ENCODE data around the gene MMEL1.
A peak's percentile ranks its signal among the peaks of the same experiment; 100 is the strongest.
"Not testable (repeated sequence)": the region's sequence is repeated elsewhere in the genome, so short reads cannot be mapped to it uniquely, and the experiment has no call there.

MMEL1 gene

DNA sequence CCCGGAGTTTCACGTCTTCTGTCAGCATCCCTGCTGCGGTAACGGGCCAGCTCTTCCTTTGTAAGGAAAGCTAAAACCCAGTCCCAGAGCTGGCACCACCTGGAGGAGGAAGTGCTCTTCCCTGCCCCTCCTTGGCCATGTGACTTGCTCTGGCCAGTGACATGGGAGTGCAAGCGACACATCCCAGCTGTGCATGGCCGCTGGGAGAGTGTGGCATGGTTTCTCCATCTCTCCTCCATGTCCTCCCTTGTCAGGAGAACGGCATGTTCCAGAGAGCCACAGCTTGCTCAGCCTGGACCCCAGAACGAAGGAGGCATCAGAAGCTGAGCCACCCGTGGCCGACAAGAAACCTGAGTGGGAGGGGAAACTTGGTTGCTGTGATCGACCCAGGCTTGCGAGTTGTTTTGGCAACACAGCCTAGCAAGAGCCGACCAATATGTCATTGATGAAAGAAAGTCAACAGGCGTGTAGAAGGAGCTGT is 48.9 kb downstream of the MMEL1 start:
- CTCF ChIA-PET: no interaction called here
- DNase-seq (ENCODE audit: extremely low spot score): no peak
- TF ChIP-seq ZNF384 (IDR thresholded peaks at IDR 0.05) (no peak), BHLHE40 (IDR thresholded peaks at IDR 0.05; ENCODE audit: borderline replicate concordance) (no peak), FOXK2 (IDR thresholded peaks at IDR 0.05) (no peak), FOXA1 (IDR thresholded peaks at IDR 0.05) (no peak), HDGF (IDR thresholded peaks at IDR 0.05; ENCODE audit: borderline replicate concordance) (no peak), LEF1 (IDR thresholded peaks at IDR 0.05; ENCODE audit: borderline replicate concordance) (no peak), NFRKB (IDR thresholded peaks at IDR 0.05) (no peak), SUZ12 (IDR thresholded peaks at IDR 0.05) (no peak), SP1 (IDR thresholded peaks at IDR 0.05) (no peak), FOXM1 (IDR thresholded peaks at IDR 0.05; ENCODE audit: borderline replicate concordance) (no peak)
- POLR2A ChIA-PET: interaction anchor here (1.0 to 1.7 kb wide), 2 partner anchors 22 to 58 kb away, joined by 5 to 6 read pairs; partner anchors contain the start of gene PANK4

DNA sequence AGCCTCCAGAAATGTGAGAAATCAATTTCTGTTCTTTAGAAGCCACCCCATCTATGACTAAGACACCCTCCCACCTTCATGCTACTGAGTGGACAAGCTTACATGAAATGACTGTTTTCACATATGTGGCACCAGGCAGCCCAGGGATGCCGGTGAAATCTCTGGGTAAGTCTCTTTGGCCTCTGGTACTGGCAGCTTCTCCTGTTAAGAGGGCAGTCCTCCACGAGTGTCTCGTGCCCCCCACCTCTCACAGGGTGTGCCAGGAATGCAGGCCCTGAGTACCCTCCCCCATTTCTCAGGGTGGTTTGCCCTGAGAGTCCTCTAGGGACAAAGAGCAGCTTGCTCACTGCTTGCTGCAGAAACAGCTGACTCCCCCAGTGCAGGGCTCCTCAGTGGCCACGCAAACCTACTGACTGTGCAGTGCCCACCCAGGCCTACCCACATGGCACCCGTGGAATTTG is 49.5 kb downstream of the MMEL1 start:
- CTCF ChIA-PET: no interaction called here
- TF ChIP-seq TARDBP (IDR thresholded peaks at IDR 0.05) (no peak), CTBP1 (IDR thresholded peaks at IDR 0.05; ENCODE audit: borderline replicate concordance) (no peak), NFRKB (IDR thresholded peaks at IDR 0.05) (no peak), HDGF (IDR thresholded peaks at IDR 0.05; ENCODE audit: borderline replicate concordance) (no peak), ARNT (IDR thresholded peaks at IDR 0.05) (no peak), LEF1 (IDR thresholded peaks at IDR 0.05; ENCODE audit: borderline replicate concordance) (no peak), FOXA1 (IDR thresholded peaks at IDR 0.05) (no peak), L3MBTL2 (conservative IDR thresholded peaks at IDR 0.05) (no peak), FOXM1 (IDR thresholded peaks at IDR 0.05; ENCODE audit: borderline replicate concordance) (no peak), FOXK2 (IDR thresholded peaks at IDR 0.05) (no peak), SUZ12 (IDR thresholded peaks at IDR 0.05) (no peak), ELF4 (IDR thresholded peaks at IDR 0.05) (no peak)
- TF ChIP-seq, protein P1, sequence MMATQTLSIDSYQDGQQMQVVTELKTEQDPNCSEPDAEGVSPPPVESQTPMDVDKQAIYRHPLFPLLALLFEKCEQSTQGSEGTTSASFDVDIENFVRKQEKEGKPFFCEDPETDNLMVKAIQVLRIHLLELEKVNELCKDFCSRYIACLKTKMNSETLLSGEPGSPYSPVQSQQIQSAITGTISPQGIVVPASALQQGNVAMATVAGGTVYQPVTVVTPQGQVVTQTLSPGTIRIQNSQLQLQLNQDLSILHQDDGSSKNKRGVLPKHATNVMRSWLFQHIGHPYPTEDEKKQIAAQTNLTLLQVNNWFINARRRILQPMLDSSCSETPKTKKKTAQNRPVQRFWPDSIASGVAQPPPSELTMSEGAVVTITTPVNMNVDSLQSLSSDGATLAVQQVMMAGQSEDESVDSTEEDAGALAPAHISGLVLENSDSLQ (IDR thresholded peaks at IDR 0.05): no peak
- DNase-seq (ENCODE audit: extremely low spot score): no peak
- POLR2A ChIA-PET: interaction anchor here (1.0 to 1.7 kb wide), 2 partner anchors 22 to 57 kb away, joined by 5 to 6 read pairs; partner anchors contain the start of gene PANK4

DNA sequence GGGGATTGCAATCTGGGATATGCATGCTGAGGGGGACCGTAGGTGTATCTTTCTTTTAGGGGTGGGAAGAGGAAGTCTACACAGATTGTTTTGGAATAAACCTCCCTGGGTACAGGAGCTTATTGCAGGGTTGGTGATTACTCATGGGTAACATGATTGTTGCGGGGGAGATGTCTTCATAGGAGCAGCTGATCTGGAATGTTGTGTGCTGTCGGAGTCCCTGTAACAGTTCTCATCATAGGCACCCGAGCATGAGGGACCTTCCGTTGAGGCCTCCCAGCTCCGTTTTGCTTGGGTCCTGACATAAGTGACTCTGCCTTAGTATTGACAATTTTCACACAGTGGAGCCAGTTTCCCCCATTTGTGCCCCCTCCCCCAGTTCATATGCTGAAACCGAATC is 50.4 kb downstream of the MMEL1 start:
- ChIA-PET CTCF (interaction anchor here (0.6 kb wide), 1 partner anchor 24 kb away, joined by 3 read pairs; no protein-coding TSS in a partner anchor), POLR2A (no interaction called here)
- no peak for TF ChIP-seq BHLHE40 (IDR thresholded peaks at IDR 0.05; ENCODE audit: borderline replicate concordance)
- peak; percentile 27; the same call in 1 of the 2 replicates for TF ChIP-seq L3MBTL2 (conservative IDR thresholded peaks at IDR 0.05)
- TF ChIP-seq ARNT (IDR thresholded peaks at IDR 0.05): no peak
- DNase-seq (ENCODE audit: extremely low spot score): no peak

DNA sequence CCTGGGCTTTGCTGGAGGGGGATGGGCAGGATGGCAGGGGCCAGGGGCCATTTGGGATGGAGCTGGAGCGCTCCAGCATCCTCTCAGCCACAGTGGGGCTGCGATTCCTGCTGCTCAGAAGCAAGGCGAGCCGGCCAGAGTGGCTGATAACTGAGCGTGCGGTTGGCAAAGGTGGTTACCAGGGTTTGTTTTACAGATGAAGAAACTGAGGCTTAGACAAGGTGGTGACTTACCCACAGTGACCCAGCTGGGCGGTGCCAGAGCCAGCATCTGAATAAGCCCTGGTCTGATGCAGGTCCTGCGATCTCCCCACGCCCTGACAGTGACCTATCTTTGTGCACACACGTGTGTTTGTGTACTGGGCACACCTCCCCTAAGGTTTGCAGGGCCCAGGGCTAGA is 52.1 kb downstream of the MMEL1 start:
- ChIA-PET CTCF (no interaction called here), POLR2A (no interaction called here)
- TF ChIP-seq, protein P1 (IDR thresholded peaks at IDR 0.05): no peak
- TF ChIP-seq ARNT (IDR thresholded peaks at IDR 0.05) (no peak), BHLHE40 (IDR thresholded peaks at IDR 0.05; ENCODE audit: borderline replicate concordance) (no peak), CTBP1 (IDR thresholded peaks at IDR 0.05; ENCODE audit: borderline replicate concordance) (no peak), SP1 (IDR thresholded peaks at IDR 0.05) (no peak), HDGF (IDR thresholded peaks at IDR 0.05; ENCODE audit: borderline replicate concordance) (no peak)
- DNase-seq (ENCODE audit: extremely low spot score): no peak

DNA sequence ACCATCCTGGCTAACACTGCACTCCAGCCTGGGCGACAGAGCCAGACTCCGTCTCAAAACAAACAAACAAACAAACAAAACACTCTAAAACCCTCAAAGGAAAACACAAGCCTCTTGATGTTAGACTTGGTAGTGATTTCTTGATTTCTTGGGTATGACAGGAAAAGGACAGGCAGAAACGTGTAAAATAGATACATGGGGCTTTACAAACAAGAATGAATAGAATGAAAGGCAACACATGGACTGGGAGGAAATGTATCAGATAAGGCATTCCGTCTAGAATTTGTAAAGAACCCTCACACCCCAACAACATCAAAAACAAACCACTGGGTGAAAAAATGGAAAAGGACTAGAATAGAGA is 54.1 kb downstream of the MMEL1 start:
- CTCF ChIA-PET: no interaction called here
- POLR2A ChIA-PET: no interaction called here
- no peak for DNase-seq (ENCODE audit: extremely low spot score)
- TF ChIP-seq CTBP1 (IDR thresholded peaks at IDR 0.05; ENCODE audit: borderline replicate concordance): no peak
- TF ChIP-seq TARDBP (IDR thresholded peaks at IDR 0.05): no peak
- TF ChIP-seq LEF1 (IDR thresholded peaks at IDR 0.05; ENCODE audit: borderline replicate concordance): no peak
- TF ChIP-seq, protein P1 (IDR thresholded peaks at IDR 0.05): no peak

DNA sequence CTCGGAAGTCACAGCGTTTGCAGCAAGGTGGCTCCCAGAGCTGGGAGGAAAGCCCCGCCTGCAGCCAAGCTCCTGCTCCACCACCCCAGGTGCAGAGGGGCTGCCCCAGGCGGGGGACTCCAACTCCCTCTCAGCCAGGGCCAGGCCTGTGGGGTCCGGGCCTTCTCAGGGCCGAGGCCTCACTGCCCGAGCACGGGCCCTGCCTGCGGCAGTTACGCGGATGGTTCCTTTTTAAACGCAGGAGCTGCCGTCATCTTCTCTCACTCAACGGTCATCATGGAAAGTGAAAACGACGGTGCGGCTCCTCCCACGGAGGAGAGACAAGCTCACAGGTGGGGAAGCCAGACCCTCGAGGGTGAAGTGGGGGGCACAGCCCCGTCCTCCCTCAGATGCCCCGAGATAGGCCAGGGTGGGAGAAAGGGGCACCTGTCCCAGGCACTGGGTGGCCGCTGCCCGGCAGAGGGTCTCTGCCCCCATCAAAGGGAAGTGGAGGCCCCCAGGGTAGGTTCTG is 55.2 kb downstream of the MMEL1 start:
- POLR2A ChIA-PET; CTCF ChIA-PET; DNase-seq (ENCODE audit: extremely low spot score): not testable (repeated sequence)

DNA sequence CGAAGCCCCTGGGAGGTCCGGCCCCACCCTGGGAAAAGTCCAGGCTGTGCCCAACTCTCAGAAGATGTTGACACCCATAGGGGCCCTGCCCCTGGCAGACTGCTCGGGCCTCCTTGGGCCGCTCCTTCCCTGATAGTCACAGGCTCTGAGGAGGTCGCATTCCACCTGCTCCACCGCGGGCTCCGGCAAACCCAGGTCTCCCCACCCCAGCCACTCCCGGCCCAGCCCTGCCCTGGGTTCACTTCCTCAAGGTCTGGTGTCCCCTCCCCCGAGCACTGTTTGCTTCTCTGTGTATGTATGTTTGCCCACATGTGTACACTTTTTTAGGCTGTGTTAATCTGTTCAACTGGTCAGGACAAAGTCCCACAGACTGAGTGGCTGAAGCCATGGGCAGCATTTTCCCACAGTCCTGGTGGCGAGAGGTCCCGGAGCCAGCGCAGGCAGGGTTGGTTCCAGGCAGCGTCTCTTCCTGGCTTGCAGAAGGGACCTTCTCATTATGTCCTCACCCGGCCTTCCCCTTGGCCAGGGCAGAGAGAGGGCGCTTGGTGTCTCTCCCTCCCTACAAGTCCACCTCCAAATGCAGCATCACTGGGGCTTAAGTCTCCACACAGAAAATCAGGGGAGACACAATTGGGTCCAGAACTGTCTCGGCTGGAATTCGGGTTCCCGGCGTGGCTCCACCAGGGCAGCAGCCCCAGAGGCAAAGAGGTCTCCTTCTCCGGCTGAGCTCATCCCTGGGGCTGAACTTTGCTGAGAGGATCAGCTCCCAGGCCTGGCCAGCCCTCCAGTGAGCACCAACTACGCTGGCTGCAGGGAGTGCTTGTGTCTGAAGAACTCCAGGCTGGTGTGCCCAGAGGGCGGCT is 56.8 kb downstream of the MMEL1 start:
- ChIA-PET CTCF (no interaction called here), POLR2A (interaction anchor here (1.0 kb wide), 1 partner anchor 9 kb away, joined by 3 read pairs; no protein-coding TSS in a partner anchor)
- no peak for DNase-seq (ENCODE audit: extremely low spot score)
- TF ChIP-seq FOXK2 (IDR thresholded peaks at IDR 0.05): no peak

Measured in HEK293T (cell line).